Karpas-422 (cell line): ENCODE data around the gene HEXIM2. TPM values are rescaled to one million over a fixed set of nuclear protein-coding genes. Genes with fewer than 3 reads are reported as not detected.
"Not testable (repeated sequence)": the region's sequence is repeated elsewhere in the genome, so short reads cannot be mapped to it uniquely, and the experiment has no call there.

ENCODE experiments used
- DNase-seq: peaks from one replicate; pipeline ENCODE4 v3.0.0-alpha.2; 2015
- H2AFZ ChIP-seq: fragments of 200-600 bp; sonication (generic); 2 replicates; pipeline ENCODE4 v1.6.1; 2014; ENCODE audit warnings: antibody characterized with exemption, low read length, mixed read lengths
- H3K27ac ChIP-seq: fragments of 200-600 bp; sonication (generic); 2 replicates; pipeline ENCODE4 v1.5.1; 2014; ENCODE audit warnings: mild to moderate bottlenecking, low read length, moderate library complexity
- H3K27me3 ChIP-seq: fragments of 200-600 bp; sonication (generic); 2 replicates; pipeline ENCODE4 v1.6.1; 2014; ENCODE audit warnings: low read length, mixed read lengths
- H3K36me3 ChIP-seq: fragments of 200-600 bp; sonication (generic); 2 replicates; pipeline ENCODE4 v1.6.1; 2014; ENCODE audit warnings: low read length, mixed read lengths; ENCODE audit not compliant: insufficient read depth
- H3K4me1 ChIP-seq: fragments of 200-600 bp; sonication (generic); 2 replicates; pipeline ENCODE4 v1.6.1; 2014; ENCODE audit warnings: mild to moderate bottlenecking, low read length, mixed read lengths
- H3K4me2 ChIP-seq: fragments of 200-600 bp; sonication (generic); 2 replicates; pipeline ENCODE4 v1.6.1; 2014; ENCODE audit warnings: low read length, low read depth, mild to moderate bottlenecking; ENCODE audit not compliant: poor library complexity, severe bottlenecking
- H3K4me3 ChIP-seq: fragments of 200-600 bp; sonication (generic); 2 replicates; pipeline ENCODE4 v1.5.1; 2014; ENCODE audit warnings: mild to moderate bottlenecking, antibody characterized with exemption, low read length, mixed read lengths
- H3K79me2 ChIP-seq: fragments of 200-600 bp; sonication (generic); 2 replicates; pipeline ENCODE4 v1.6.1; 2014; ENCODE audit warnings: mild to moderate bottlenecking, low read length, mixed read lengths
- H3K9ac ChIP-seq: fragments of 200-600 bp; sonication (generic); 2 replicates; pipeline ENCODE4 v1.6.0; 2014; ENCODE audit warnings: low read length
- H3K9me2 ChIP-seq: fragments of 200-600 bp; sonication (generic), shearing (Covaris generic); replicated peaks from 2 replicates; pipeline ENCODE4 v1.6.0; 2014; ENCODE audit warnings: mild to moderate bottlenecking, low read length, moderate library complexity; ENCODE audit not compliant: insufficient read depth
- H3K9me3 ChIP-seq: fragments of 300-700, 200-600 bp; sonication (generic); 2 replicates; pipeline ENCODE4 v1.6.1; 2014; ENCODE audit warnings: low read length, mixed read lengths
- H4K20me1 ChIP-seq: fragments of 200-600 bp; sonication (generic); 2 replicates; pipeline ENCODE4 v1.6.1; 2014; ENCODE audit warnings: mild to moderate bottlenecking, antibody characterized with exemption, low read length, low read depth; ENCODE audit not compliant: insufficient read depth
- total RNA-seq: library from RNA; depleted of rRNA; stranded (reverse); fragments of >200 nt; shearing (Covaris generic); gene quantifications from 2 replicates; pipeline ENCODE4 v1.2.3, GENCODE V29; 2014; ENCODE audit warnings: low replicate concordance

HEXIM2 gene
- total RNA-seq, 1 experiment from 2014 or later = 1.4 TPM

DNA sequence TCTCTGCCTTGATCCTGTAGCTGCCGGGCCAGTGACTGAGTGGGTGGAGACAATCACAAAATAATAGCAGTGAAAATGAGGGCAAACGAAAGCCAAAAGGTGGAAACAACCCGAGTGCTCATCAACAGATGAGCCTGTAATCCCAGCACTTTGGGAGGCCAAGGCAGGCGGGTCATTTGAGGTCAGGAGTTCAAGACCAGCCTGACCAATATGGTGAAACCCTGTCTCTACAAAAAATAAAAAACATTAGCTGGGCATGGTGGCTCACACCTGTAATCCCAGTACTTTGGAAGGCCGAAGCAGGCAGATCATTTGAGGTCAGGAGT is 36.9 kb upstream of the HEXIM2 start:
- not testable (repeated sequence) for H3K36me3 ChIP-seq, H3K79me2 ChIP-seq, H4K20me1 ChIP-seq, H3K27me3 ChIP-seq, H3K4me1 ChIP-seq, H3K27ac ChIP-seq, H2AFZ ChIP-seq, H3K9ac ChIP-seq, DNase-seq, H3K9me2 ChIP-seq, H3K4me3 ChIP-seq, H3K4me2 ChIP-seq, H3K9me3 ChIP-seq

DNA sequence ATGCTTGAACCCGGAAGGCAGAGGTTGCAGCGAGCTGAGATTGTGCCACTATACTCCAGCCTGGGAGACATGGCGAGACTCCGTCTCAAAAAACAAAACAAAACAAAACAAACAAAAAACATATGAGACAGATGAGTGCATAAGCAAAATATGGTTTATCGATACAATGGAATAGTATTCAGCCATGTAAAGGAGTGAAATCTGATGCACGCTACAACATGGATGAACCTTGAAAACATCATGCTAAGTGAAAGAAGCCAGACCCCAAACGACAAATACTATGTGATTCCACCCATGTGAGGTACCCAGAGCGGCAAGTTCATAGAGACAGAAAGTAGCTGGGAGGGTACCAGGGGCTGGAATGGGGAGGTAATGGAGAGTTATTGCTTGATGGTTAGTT is 36.2 kb upstream of the HEXIM2 start:
- Histone ChIP-seq H3K36me3 (no peaks in the 10 kb centered on the region), H3K4me1 (peaks cover 4% of the 10 kb centered on the region; the same call in 1 of the 2 replicates), H3K4me3 (no peak overlapping the region), H2AFZ (no peak overlapping the region), H3K4me2 (no peak overlapping the region), H3K79me2 (no peaks in the 10 kb centered on the region), H3K27me3 (no peaks in the 10 kb centered on the region), H3K27ac (no peak overlapping the region), H3K9me2 (no peaks in the 10 kb centered on the region), H3K9me3 (no peaks in the 10 kb centered on the region), H3K9ac (no peak overlapping the region), H4K20me1 (no peaks in the 10 kb centered on the region)
- no peak for DNase-seq

GRCh38 chr17:45127207-45127547 is 34.5 kb upstream of the HEXIM2 start:
- no peak overlapping the region for H3K9ac ChIP-seq
- H3K4me2 ChIP-seq = no peak overlapping the region
- no peak overlapping the region for H2AFZ ChIP-seq
- no peak overlapping the region for H3K27ac ChIP-seq
- no peaks in the 10 kb centered on the region for H3K9me3 ChIP-seq
- no peak for DNase-seq
- no peaks in the 10 kb centered on the region for H4K20me1 ChIP-seq
- no peak overlapping the region for H3K4me3 ChIP-seq
- H3K4me1 ChIP-seq = peaks cover 8% of the 10 kb centered on the region
- H3K9me2 ChIP-seq = no peaks in the 10 kb centered on the region
- H3K36me3 ChIP-seq = no peaks in the 10 kb centered on the region
- no peaks in the 10 kb centered on the region for H3K27me3 ChIP-seq
- H3K79me2 ChIP-seq = no peaks in the 10 kb centered on the region

DNA sequence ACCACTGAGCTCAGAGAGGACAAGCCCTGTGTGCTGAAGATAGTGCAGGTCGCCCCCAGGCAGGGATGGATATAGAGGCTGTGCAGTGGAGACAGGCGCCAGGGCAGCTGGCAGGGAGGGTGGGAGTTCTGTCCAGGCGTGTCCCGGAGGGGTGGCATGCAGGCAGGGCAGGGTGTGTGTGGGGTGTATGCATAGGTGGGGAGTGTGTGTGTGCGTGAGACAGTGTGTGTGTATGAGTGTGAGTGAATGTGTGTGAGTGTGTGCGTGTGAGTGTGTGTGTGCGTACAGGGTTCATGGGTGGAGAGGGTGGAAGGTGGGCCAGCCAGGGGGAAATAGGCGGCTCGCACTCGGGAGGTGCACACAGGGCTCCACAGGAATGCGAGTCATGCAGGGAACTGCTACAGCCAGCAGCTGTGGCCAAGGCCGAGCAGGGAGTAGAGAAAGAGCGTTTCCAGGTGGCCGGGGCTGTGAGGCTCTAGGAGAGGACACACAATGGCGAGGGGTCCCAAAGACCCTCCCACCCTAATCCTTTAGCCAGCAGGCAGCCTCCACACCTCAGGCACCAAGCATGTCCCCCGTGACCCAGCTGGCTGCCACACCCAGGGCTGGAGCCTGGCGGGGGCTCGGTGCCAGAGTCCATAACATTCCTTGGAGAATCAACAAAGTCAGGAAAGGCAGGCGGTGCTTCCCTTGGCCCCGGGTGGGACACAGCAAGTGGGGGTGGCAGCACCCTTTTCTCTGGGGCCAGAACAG is 34.0 kb upstream of the HEXIM2 start:
- peaks cover 11% of the 10 kb centered on the region for H3K4me1 ChIP-seq
- no peak overlapping the region for H2AFZ ChIP-seq
- H3K27ac ChIP-seq = no peak overlapping the region
- H3K9me2 ChIP-seq = no peaks in the 10 kb centered on the region
- no peaks in the 10 kb centered on the region for H3K9me3 ChIP-seq
- DNase-seq = no peak
- no peak overlapping the region for H3K4me3 ChIP-seq
- no peaks in the 10 kb centered on the region for H4K20me1 ChIP-seq
- no peaks in the 10 kb centered on the region for H3K27me3 ChIP-seq
- H3K36me3 ChIP-seq = no peaks in the 10 kb centered on the region
- H3K9ac ChIP-seq = no peak overlapping the region
- no peaks in the 10 kb centered on the region for H3K79me2 ChIP-seq
- no peak overlapping the region for H3K4me2 ChIP-seq

GRCh38 chr17:45128331-45128730 is 33.3 kb upstream of the HEXIM2 start:
- Histone ChIP-seq H3K27me3 (no peaks in the 10 kb centered on the region), H3K4me3 (no peak overlapping the region), H3K4me1 (peaks cover 15% of the 10 kb centered on the region), H3K9me2 (no peaks in the 10 kb centered on the region), H3K4me2 (no peak overlapping the region), H3K9ac (no peak overlapping the region), H3K27ac (no peak overlapping the region), H2AFZ (no peak overlapping the region), H3K79me2 (no peaks in the 10 kb centered on the region), H4K20me1 (no peaks in the 10 kb centered on the region), H3K36me3 (no peaks in the 10 kb centered on the region), H3K9me3 (no peaks in the 10 kb centered on the region)
- no peak for DNase-seq

GRCh38 chr17:45128989-45129388 is 32.7 kb upstream of the HEXIM2 start:
- Histone ChIP-seq H3K27me3 (no peaks in the 10 kb centered on the region), H3K9me2 (no peaks in the 10 kb centered on the region), H3K4me1 (peaks cover 14% of the 10 kb centered on the region), H3K79me2 (no peaks in the 10 kb centered on the region), H3K36me3 (no peaks in the 10 kb centered on the region), H3K9me3 (no peaks in the 10 kb centered on the region), H3K4me3 (no peak overlapping the region), H3K4me2 (no peak overlapping the region), H4K20me1 (no peaks in the 10 kb centered on the region), H2AFZ (no peak overlapping the region), H3K27ac (no peak overlapping the region), H3K9ac (no peak overlapping the region)
- no peak for DNase-seq

DNA sequence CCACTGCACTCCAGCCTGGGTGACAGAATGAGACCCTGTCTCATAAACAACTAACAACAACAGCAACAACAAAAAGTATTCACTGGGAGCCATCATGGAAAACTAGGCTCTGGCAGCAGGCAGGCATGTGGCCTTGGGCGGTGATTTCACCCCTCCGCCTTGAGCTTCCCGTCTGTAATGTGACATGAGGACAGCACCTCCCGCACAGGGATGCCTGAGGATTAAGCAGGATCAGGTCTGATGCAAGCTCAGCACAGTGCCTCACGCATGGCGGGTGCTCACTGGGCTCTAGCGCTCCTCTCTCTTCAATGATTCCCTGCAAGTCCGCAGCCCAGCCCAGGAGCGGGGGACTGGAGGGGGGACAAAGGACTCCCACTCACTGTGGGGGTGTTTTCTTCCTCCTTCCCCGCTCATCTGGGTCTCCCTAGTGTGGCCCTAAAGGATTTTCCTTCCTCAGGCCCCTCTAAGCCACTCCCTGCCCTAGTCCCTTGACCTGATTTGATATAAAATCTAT is 32.2 kb upstream of the HEXIM2 start:
- H3K9me3 ChIP-seq = no peaks in the 10 kb centered on the region
- H3K27me3 ChIP-seq = no peaks in the 10 kb centered on the region
- no peaks in the 10 kb centered on the region for H4K20me1 ChIP-seq
- no peak overlapping the region for H2AFZ ChIP-seq
- H3K27ac ChIP-seq = no peak overlapping the region
- H3K4me1 ChIP-seq = peaks cover 11% of the 10 kb centered on the region
- no peak overlapping the region for H3K4me3 ChIP-seq
- no peak overlapping the region for H3K9ac ChIP-seq
- DNase-seq = no peak
- H3K9me2 ChIP-seq = no peaks in the 10 kb centered on the region
- no peaks in the 10 kb centered on the region for H3K79me2 ChIP-seq
- H3K4me2 ChIP-seq = no peak overlapping the region
- H3K36me3 ChIP-seq = no peaks in the 10 kb centered on the region

GRCh38 chr17:45129940-45130680 is 31.6 kb upstream of the HEXIM2 start:
- no peak for DNase-seq
- no peaks in the 10 kb centered on the region for H3K79me2 ChIP-seq
- no peak overlapping the region for H3K4me2 ChIP-seq
- no peaks in the 10 kb centered on the region for H4K20me1 ChIP-seq
- no peaks in the 10 kb centered on the region for H3K9me3 ChIP-seq
- no peak overlapping the region for H3K27ac ChIP-seq
- H2AFZ ChIP-seq = no peak overlapping the region
- H3K27me3 ChIP-seq = no peaks in the 10 kb centered on the region
- H3K4me1 ChIP-seq = peaks cover 11% of the 10 kb centered on the region
- H3K4me3 ChIP-seq = no peak overlapping the region
- H3K9ac ChIP-seq = no peak overlapping the region
- no peaks in the 10 kb centered on the region for H3K9me2 ChIP-seq
- H3K36me3 ChIP-seq = no peaks in the 10 kb centered on the region
